Daoy (cell line): ENCODE measurements around the gene EIF4E3. TPM values are rescaled to one million over a fixed set of nuclear protein-coding genes. Genes with fewer than 3 reads are reported as not detected.
A peak's percentile ranks its signal among the peaks of the same experiment; 100 is the strongest.

Experiments
- DNase-seq: peaks from one replicate; pipeline ENCODE4 v3.0.0-alpha.2; 2015; ENCODE audit warnings: low read depth
- total RNA-seq: library from RNA; depleted of rRNA; stranded (reverse); fragments of >200 nt; shearing (Covaris generic); gene quantifications from 2 replicates; pipeline ENCODE4 v1.2.3, GENCODE V29; 2014; rRNA removed

Gene EIF4E3
- total RNA-seq: 0.83 and 1.7 TPM in 2 replicates

DNA sequence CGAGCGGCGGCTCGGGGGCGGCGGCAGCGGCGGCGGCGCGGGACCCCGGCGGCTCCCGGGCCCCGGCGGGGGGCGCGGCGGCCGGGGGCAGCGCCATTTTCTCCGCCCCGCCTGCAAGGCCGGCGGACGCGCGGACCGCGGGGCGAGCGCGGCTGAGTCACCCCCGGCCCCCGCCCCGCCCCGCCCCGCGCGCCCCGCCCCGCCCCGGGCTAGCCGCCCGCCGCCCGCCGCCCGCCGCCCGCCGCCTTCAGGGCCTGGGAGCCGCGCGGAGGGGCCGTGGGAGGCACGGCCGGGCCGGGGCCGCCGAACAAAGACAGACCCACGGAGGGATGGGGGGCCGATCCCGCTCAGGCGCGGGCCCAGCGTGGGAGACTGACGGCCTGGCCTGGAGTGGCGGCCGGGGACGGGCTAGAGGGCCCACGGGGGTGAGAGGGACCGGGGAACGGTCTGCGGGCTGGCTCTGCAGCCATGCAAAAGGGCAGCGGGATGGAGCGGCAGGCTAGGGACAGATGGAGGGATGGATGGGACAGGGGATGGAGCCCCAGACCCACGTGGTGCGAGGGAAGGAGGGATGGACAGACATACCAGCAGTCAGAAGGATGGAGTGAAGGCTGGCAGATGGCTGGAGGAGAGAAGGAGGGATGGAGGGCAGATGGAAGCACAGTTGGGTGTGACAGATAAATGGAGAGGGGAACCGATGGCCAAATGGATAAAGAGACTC lies at the start of gene EIF4E3:
Gene EIF4E3 (minus strand): TSS at position 132 of the 721 bp plus-strand sequence. CDS start 35 bp downstream, at position 97.
- peak; percentile 43 for DNase-seq

DNA sequence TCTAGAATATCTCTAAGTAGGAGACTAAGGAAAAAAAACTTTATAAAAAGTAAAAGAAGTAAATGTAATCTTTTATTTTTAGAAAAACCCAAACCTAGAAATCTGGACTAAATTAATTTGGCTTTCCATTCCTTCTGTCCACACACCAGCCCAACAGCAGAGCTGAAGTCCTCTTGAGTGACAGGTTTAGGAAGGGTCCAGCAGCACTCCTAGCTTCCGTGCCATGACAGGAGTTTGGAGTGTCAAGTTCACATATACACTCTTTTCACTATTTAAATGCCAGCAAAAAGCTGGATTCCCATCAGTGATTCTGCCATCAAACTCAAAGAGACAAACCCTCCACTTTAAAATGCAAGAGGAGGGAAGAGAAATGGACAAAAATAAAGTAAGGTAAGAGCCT lies 46.7 kb upstream of the EIF4E3 start:
- no peak for DNase-seq

DNA sequence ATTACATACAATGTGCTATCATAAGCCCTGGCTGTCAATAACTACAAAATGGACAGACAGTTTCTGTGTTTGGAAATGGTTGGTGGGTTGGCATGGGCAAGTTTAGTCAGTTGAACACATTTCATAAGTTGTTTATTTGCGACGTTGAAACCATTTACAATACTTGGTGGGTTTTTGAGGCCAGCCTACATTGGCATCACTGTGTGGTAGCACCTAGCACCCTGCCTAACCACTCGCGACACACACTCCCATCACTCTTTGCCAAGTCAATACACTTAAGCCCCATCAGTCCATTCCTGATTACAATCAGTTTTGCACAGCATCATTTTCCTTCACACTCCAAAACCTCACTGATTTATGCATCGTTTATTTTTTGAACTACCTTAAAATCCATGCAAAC lies 45.9 kb upstream of the EIF4E3 start:
- no peak for DNase-seq

DNA sequence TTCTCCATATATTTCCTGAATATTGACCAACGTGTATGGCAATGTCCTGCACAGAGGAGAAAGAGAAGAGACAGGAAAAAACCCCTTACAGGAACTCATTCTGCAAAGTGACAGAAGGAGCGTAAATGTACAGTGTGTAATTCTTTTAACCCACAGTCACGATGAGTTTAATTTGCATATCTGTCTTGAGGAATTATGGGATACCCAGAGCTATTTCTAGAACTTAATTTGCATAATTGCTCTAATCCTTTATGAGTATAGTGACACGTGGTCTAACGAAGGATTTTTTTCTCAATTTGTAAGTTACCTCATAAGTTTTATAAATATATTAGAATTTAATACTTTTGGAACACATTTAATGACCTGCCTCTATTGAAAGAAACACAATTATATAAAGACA lies 38.2 kb upstream of the EIF4E3 start:
- no peak for DNase-seq

DNA sequence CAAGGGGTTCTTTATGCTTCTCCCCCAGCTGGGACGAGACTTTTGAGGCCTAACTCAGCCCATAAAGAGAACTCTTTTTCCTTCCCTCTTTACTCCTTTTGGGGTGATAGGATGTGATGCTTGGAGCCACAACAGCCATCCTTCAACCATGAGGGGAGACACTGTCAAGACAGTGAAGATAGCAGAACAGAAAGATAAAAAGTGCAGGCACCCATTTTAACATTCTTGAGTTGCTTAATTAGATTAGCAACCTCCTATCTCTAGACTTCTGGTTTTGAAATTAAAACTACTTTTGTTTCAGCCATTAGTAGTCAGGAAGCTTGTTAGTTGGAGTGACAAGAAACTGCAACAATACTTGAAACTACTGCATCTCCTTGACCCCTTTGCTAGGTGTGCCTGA lies 34.9 kb upstream of the EIF4E3 start:
- DNase-seq: no peak

DNA sequence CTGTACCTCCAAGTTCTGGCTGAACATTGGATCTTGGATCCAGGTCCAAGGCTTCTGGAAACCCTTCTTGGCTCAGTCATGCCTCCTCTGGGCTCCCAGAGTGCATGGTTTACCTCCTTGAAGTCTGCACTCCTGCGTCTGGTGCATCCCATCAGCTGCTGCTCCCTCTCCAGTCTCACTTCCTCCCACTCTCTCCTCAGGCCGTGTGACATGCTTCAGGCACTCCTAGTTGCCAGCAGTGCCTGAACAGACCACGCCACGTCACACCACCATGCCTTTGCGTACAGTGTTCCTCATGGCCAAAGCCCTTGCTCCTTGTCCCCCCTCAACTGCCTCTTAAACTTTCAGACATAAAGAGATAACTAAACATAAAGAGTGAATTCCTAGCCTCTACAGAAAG lies 34.2 kb upstream of the EIF4E3 start:
- no peak for DNase-seq

DNA sequence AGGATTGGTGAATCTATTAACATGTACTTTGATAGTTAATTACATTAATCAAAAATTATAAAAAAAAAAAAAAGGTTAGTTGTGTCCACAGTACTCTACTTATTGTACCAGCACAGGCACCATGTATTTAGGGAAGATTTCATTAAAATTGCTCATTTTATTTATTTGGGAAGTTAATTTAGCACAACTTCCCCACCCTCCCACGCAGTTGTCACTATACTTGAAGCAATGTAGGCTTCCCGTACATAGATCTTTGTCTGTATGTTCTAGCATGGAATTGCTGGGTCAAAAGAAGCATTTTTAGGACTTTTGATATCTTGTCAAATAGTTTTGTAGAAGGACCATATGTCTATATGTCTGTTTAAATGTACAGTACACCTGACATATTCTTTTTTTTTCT lies 32.9 kb upstream of the EIF4E3 start:
- DNase-seq: no peak

DNA sequence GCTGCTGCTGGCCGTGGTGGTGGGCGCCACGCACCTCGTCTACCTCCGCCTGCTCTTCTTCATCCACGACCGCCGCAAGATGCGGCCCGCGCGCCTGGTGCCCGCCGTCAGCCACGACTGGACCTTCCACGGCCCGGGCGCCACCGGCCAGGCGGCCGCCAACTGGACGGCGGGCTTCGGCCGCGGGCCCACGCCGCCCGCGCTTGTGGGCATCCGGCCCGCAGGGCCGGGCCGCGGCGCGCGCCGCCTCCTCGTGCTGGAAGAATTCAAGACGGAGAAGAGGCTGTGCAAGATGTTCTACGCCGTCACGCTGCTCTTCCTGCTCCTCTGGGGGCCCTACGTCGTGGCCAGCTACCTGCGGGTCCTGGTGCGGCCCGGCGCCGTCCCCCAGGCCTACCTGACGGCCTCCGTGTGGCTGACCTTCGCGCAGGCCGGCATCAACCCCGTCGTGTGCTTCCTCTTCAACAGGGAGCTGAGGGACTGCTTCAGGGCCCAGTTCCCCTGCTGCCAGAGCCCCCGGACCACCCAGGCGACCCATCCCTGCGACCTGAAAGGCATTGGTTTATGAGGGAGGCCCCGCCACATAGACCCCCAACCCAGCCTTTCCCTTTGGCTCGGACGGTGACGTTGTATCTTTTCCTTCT lies 29.5 kb upstream of the EIF4E3 start:
- no peak for DNase-seq

DNA sequence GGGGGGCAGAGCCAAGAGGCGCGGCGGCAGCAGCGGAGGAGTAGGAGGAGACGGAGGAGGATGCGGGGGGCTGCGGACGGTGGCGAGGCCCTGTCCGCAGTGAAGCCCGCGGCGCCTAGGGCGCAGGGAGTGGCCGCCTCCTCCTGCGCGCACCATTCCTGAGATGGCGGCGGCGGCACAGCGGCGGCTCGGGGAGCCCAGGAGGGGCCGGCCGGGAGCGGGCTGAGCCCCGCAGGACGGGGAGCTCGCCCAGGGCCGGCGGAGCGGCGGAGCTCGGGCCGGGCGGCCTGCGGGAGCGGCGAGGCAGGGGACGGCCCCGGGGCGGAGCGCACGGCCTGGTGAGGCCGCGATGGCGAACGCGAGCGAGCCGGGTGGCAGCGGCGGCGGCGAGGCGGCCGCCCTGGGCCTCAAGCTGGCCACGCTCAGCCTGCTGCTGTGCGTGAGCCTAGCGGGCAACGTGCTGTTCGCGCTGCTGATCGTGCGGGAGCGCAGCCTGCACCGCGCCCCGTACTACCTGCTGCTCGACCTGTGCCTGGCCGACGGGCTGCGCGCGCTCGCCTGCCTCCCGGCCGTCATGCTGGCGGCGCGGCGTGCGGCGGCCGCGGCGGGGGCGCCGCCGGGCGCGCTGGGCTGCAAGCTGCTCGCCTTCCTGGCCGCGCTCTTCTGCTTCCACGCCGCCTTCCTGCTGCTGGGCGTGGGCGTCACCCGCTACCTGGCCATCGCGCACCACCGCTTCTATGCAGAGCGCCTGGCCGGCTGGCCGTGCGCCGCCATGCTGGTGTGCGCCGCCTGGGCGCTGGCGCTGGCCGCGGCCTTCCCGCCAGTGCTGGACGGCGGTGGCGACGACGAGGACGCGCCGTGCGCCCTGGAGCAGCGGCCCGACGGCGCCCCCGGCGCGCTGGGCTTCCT lies 28.8 kb upstream of the EIF4E3 start, which contains the start of gene GPR27:
Gene GPR27 (plus strand): TSS at position 155 of the 909 bp plus-strand sequence. CDS start 195 bp downstream, at position 350.
- DNase-seq: peak; percentile 46

DNA sequence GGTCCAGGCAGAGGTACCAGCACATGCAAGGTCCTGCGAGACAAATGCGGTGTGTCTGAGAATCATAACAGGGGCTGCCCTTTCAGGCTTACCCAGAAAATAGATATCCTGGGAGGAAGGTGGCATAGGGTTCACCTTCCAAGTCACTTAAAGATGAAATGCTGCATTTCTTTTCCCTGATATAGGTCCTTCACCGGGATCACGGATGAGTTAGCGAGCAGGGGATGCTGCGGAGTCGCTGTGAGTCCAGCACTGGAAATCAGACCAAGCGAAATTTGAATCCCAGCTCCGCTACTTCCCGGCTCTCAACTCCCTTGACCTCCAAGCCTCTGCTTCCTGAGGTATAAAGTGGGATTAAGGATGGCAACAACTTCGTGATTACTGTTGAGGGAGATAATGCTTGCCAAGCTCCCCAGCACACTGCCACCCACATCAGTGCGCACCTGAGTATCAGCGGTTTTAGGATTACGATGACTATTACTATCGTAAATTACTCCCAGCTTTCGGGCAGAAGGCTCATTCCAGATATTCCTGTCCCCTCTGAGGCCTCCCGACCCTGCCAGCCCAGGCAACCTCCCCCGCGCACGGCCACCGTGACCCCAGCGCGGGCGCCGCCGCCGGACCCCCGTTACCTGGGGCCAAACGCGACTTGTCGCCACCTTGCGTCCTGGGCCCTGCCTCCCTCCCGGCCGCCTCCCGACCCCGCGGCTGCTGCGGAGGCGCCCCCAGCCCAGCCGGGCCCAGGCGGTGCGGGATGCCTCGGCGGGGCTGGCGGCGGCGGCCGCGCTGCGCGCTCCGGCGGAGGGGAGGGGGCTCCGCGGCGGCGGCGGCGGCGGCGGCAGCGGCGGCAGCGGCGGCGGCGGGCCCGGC lies 27.9 kb upstream of the EIF4E3 start:
- DNase-seq: no peak

DNA sequence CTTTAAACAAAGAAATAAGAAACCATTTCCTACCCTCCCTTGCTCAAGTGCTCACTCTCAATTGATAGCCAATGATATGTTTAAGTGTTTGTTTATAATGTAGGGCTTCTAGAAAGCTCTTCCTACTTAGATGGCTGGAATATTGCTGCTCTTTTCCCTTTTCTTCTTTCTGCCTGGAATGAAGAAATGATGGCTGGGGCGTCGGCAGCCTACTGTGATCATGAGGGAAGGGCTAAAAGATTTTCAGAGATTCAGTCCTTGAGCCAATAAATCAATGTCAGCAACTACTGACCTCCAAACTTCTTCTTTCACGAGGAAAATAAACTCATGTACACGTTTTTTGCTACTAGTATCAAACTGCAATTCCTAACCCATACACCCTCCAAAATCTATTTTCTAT lies 26.4 kb upstream of the EIF4E3 start:
- DNase-seq: no peak

DNA sequence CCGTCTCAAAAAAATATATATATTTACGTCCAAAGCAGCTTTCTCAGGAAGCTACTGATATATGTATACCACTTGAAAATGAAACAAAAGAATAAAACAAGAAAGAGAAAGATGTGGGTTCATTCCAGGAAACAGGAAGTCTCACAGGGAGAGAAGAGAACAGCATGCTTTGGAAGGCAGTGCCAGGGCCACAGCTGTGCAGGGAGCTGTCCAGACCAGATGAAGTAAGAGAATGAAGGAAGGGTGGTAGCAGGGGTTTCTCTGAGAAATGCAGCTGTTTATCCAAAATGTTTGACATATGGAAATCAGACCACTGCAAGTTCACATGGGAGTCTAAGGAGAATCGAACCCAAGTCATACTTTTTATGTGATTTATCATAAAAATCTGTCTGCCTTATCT lies 19.5 kb upstream of the EIF4E3 start:
- no peak for DNase-seq

DNA sequence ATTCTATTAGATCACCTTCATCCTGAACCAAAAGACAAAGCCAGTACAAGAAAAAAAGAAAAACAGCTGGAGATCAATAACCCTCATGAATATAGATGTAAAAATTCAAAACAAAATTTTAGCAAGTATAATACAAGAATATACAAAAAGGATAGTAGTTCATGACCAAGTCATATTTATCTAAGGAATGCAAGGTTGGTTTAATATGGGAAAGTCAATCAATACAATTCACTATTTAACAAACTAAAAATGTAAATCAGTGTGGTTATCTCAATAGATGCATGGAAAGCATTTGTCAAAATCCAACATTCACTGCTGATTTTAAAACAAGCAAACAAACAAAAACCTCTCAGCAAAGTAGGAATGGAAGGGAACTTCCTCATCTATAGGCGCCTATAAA lies 17.4 kb upstream of the EIF4E3 start:
- no peak for DNase-seq

DNA sequence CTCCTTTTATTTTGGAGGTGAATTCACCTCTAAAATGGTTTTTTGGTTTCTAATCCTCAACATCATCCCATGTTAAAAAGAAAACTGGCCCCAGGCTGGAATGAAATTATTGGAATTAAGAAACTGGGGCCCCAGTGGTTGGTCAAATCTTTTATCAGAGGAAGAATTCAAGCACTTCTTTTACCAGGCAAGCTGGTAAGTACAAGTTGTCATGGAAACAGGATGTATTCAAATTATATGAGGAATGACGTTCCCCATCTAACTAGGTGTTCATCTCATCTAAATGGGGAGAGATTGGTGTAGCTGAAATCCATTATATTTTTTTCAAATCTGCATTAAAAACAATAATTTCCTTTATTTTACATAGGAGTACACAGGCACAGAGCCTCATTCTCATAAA lies 9.7 kb upstream of the EIF4E3 start:
- no peak for DNase-seq

DNA sequence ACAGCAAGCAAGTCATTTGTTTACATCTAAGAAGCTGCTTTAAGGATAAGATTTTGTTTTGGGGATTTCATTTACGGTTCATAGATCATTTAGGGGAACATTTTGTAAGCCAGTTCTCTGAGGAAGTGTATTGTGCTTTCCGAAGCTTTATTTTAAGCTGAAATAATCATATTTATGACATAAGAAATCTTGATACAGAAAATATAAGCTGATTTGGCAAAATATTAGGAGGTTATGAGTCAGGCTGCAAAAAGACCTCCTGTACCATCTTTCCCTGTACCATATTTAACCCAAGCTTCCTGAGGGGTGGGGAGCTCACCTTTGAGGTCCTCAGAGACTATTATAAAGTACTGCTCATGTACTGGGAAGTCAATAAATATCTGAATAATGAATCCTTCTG lies 8.1 kb upstream of the EIF4E3 start:
- no peak for DNase-seq

DNA sequence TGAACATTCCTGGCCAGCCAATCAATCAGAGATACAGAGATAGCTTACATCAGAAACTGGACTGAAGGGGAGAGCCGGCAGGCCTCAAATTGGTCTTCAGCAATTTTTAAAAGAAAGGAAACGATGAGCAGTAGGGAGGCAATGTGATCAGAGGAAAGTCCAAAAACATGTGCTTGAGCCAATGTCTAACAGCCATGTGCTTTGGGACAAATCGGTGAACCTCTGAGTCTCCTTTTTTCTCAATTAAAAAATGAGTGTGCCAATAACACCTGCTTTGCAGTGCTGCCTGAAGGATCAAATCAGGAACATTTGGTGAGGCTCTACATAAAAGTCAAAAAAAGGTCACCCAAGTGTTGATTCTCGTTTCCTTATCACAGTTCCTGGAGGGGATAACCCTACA lies 7.4 kb upstream of the EIF4E3 start:
- DNase-seq: no peak

DNA sequence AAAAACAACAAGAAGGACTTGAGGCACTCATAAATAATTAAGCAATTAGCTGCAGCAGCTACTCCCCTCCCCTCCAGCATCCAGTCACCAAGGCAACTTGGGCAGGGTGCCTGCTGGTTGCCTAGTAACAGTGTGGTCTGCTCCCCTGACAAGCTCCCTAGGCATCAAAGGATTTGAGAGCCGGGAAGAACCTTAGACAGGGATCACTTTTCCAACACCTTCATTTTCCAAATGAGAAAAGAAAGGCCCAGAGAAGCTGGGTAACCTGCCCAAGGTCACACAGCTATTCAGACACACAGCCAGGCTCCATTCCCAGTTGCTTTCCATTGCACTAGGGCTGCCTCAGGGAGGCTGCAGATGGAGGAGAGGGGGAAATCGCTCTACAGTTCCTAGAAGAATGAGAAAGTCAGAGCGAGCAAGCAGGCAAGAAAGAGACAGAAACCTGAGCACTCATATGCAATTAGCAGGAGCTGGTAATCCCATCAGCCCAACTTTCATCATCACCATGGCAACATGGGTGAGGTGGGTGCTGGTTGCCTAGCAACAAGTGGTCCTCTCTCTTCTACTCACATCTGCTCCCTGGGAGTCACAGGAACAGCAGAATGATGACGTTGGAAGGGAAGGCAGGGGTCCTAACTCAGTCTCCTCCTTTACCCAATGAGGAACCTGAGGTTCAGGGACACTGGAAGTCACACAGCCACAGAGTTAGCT lies 3.6 kb upstream of the EIF4E3 start:
- DNase-seq: peak; percentile 20

DNA sequence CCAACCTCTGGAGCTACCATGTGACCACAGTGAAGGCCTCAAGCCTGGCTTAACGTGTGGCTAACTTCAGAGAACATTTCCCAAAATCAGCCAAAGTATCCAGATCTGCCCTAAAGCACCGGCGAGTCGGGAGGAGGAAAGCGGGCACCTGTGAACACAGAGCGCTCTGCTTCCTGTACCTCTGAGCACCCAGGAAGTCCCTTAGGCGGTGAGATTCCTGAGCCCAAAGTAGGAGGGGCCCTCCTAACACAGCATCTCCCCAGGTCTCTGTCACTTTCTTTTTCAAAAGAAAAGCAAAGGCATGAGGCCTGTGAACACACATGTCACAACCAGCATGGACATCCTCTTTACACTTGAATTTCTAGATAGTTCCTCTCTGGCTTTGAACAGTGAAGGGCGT lies 944 bp upstream of the EIF4E3 start:
- no peak for DNase-seq

DNA sequence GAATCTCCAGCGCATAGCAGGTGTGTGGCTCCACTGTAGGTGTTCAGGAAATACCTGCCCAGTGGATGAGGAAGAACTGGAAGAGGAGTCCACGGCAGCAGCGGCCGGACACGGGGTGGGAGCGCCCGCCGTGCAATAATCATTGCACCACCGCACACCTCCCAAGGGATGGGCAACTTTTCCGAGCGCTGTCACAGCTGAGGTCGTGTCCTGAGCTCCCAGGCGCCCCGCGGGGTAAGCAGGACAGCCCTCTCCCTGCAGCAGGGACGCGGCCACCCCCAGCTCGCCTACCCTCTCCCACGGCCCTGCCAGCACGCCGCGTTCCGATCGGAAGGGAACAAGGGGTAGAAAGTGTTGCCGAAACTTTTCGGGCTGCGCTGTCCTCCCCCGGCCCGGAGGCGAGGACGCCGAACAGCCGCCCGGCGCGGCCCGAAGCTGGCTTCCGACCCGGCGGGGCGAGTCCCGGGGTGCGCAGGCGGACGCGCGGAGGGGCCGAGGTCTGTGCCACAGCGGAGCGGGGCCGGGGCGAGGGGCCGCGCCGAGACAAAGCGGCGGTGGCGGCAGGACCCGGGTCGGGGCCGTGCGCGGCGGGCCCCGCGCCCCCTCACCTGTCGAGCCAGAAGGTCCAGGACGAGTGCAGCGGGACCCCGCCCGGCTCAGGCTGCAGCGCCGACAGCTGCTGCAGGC lies 475 bp downstream of the EIF4E3 start:
- DNase-seq: peak; percentile 23

DNA sequence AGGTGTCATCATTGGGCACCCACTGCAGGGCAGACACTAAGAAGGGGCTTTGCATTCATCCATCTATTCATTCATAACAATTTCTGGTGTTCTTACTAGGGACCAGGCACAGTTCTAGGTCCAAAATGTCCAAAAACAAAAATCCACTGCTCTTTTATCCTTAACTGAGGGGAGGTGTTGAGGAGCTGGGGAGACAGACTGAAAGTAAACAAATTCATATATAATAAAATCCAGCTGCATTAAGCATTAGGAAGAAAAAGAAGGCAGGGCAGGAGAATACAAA lies 1.1 kb downstream of the EIF4E3 start:
- DNase-seq: no peak
